Vagina (tissue), 2 donors: ENCODE measurements around the gene COL28A1. TPM values are rescaled to one million over a fixed set of nuclear protein-coding genes. Genes with fewer than 3 reads are reported as not detected.

Source experiments
- DNase-seq, 2 donors: peaks; one replicate each; pipeline ENCODE4 v3.0.0-alpha.2; 2017; ENCODE audit errors: extremely low spot score in 2 of 2
- H3K27ac ChIP-seq: fragments of 200-600 bp; sonication (generic); one replicate; pipeline ENCODE4 v1.5.1; 2019
- H3K27me3 ChIP-seq: fragments of 200-600 bp; sonication (generic); one replicate; pipeline ENCODE4 v1.5.1; 2019
- H3K36me3 ChIP-seq, 2 donors: fragments of 200-600 bp; sonication (generic); one replicate each; pipeline ENCODE4 v1.5.1; 2017 to 2019
- H3K4me1 ChIP-seq: fragments of 200-600 bp; sonication (generic); one replicate; pipeline ENCODE4 v1.5.1; 2019
- H3K4me3 ChIP-seq, 2 donors: fragments of 200-600 bp; sonication (generic); 1 replicate in 1 of 2; 2 replicates in 1 of 2; pipeline ENCODE4 v1.5.1; 2016 to 2019
- H3K9me3 ChIP-seq: fragments of 200-600 bp; sonication (generic); one replicate; pipeline ENCODE4 v1.5.1; 2019
- CTCF ChIP-seq, 3 experiments: fragments of 450-650 bp in 2 of 3; fragments of 200-600 bp in 1 of 3; sonication (generic) in 1 of 3; IDR thresholded peaks; one replicate each; pipeline ENCODE4 v1.5.1; 2017 to 2019; ENCODE audit warnings: antibody characterized with exemption in 3 of 3, mild to moderate bottlenecking in 2 of 3, moderate library complexity in 2 of 3
- POLR2A ChIP-seq, 2 donors: fragments of 450-650 bp; IDR thresholded peaks; one replicate each; pipeline ENCODE4 v1.6.1; 2017; ENCODE audit warnings: antibody characterized with exemption in 2 of 2, mild to moderate bottlenecking in 2 of 2, moderate library complexity in 2 of 2
- POLR2AphosphoS5 ChIP-seq, 2 donors: sonication (generic); formaldehyde crosslinking; IDR thresholded peaks; one replicate each; pipeline ENCODE4 v1.9.0; 2017; ENCODE audit warnings: antibody characterized with exemption in 2 of 2, mild to moderate bottlenecking in 2 of 2, low read depth in 1 of 2; ENCODE audit not compliant: insufficient read depth in 1 of 2
- intact Hi-C: fragments of 100-400 bp; cut with DNase I; formaldehyde crosslinking; loops from one replicate; pipeline ENCODE4 v1.15.1; 2023
- total RNA-seq: library from RNA; depleted of rRNA; stranded (reverse); fragments of >200 nt; gene quantifications from one replicate; pipeline ENCODE4 v1.2.3, GENCODE V29; 2016

The COL28A1 gene
- total RNA-seq, 1 donor from 2014 or later = 5.4 TPM

GRCh38 chr7:7349156-7349555 lies 186.5 kb downstream of the COL28A1 start:
- intact Hi-C loops = no loop called here
- TF ChIP-seq CTCF (IDR thresholded peaks at IDR 0.05) (no peak), POLR2AphosphoS5 (IDR thresholded peaks at IDR 0.05; ENCODE audit: insufficient read depth in 1 of 2, low read depth in 1 of 2) (no peak), POLR2A (IDR thresholded peaks at IDR 0.05) (no peak)
- no peak overlapping the region for H3K27ac ChIP-seq
- no peaks in the 10 kb centered on the region for H3K36me3 ChIP-seq
- H3K9me3 ChIP-seq = no peaks in the 10 kb centered on the region
- H3K4me3 ChIP-seq = no peak overlapping the region
- H3K27me3 ChIP-seq = no peaks in the 10 kb centered on the region
- no peak for DNase-seq
- H3K4me1 ChIP-seq = no peaks in the 10 kb centered on the region

- no peak overlapping the region for H3K27ac ChIP-seq
- H3K36me3 ChIP-seq = no peaks in the 10 kb centered on the region
- no peaks in the 10 kb centered on the region for H3K27me3 ChIP-seq
- no peak overlapping the region for H3K4me3 ChIP-seq
- H3K4me1 ChIP-seq = no peaks in the 10 kb centered on the region
- no peak for TF ChIP-seq POLR2A (IDR thresholded peaks at IDR 0.05)
- no peak for TF ChIP-seq CTCF (IDR thresholded peaks at IDR 0.05)
- TF ChIP-seq POLR2AphosphoS5 (IDR thresholded peaks at IDR 0.05; ENCODE audit: insufficient read depth in 1 of 2, low read depth in 1 of 2) = no peak
- no peaks in the 10 kb centered on the region for H3K9me3 ChIP-seq
- intact Hi-C loops = no loop called here
- no peak for DNase-seq
Observed at GRCh38 chr7:7347045-7347444, 188.6 kb downstream of the COL28A1 start.

GRCh38 chr7:7344583-7344982 lies 191.1 kb downstream of the COL28A1 start:
- Histone ChIP-seq H3K4me1 (no peaks in the 10 kb centered on the region), H3K36me3 (no peaks in the 10 kb centered on the region), H3K9me3 (no peaks in the 10 kb centered on the region), H3K27ac (no peak overlapping the region), H3K4me3 (no peak overlapping the region), H3K27me3 (no peaks in the 10 kb centered on the region)
- intact Hi-C loops = no loop called here
- no peak for DNase-seq
- TF ChIP-seq CTCF (IDR thresholded peaks at IDR 0.05) (no peak), POLR2AphosphoS5 (IDR thresholded peaks at IDR 0.05; ENCODE audit: insufficient read depth in 1 of 2, low read depth in 1 of 2) (no peak), POLR2A (IDR thresholded peaks at IDR 0.05) (no peak)

GRCh38 chr7:7335909-7336308 lies 199.8 kb downstream of the COL28A1 start:
- no peak for DNase-seq
- no peaks in the 10 kb centered on the region for H3K9me3 ChIP-seq
- intact Hi-C loops = no loop called here
- H3K27ac ChIP-seq = no peak overlapping the region
- no peaks in the 10 kb centered on the region for H3K4me1 ChIP-seq
- no peaks in the 10 kb centered on the region for H3K27me3 ChIP-seq
- no peak overlapping the region for H3K4me3 ChIP-seq
- no peak for TF ChIP-seq POLR2A (IDR thresholded peaks at IDR 0.05)
- H3K36me3 ChIP-seq = no peaks in the 10 kb centered on the region

- TF ChIP-seq POLR2A (IDR thresholded peaks at IDR 0.05) (no peak), POLR2AphosphoS5 (IDR thresholded peaks at IDR 0.05; ENCODE audit: insufficient read depth in 1 of 2, low read depth in 1 of 2) (no peak), CTCF (IDR thresholded peaks at IDR 0.05) (no peak)
- no peak overlapping the region for H3K4me3 ChIP-seq
- no peaks in the 10 kb centered on the region for H3K9me3 ChIP-seq
- H3K27ac ChIP-seq = no peak overlapping the region
- intact Hi-C loops = no loop called here
- no peaks in the 10 kb centered on the region for H3K27me3 ChIP-seq
- H3K36me3 ChIP-seq = no peaks in the 10 kb centered on the region
- DNase-seq = no peak
- no peaks in the 10 kb centered on the region for H3K4me1 ChIP-seq
Observed at GRCh38 chr7:7335215-7335614, 200.5 kb downstream of the COL28A1 start.

- Histone ChIP-seq H3K4me1 (no peaks in the 10 kb centered on the region), H3K27me3 (no peaks in the 10 kb centered on the region), H3K36me3 (no peaks in the 10 kb centered on the region), H3K4me3 (no peak overlapping the region), H3K9me3 (no peaks in the 10 kb centered on the region), H3K27ac (no peak overlapping the region)
- intact Hi-C loops = no loop called here
- TF ChIP-seq POLR2A (IDR thresholded peaks at IDR 0.05) = no peak
- TF ChIP-seq POLR2AphosphoS5 (IDR thresholded peaks at IDR 0.05; ENCODE audit: insufficient read depth in 1 of 2, low read depth in 1 of 2) = no peak
- no peak for TF ChIP-seq CTCF (IDR thresholded peaks at IDR 0.05)
- no peak for DNase-seq
Observed at GRCh38 chr7:7333610-7334009, 202.1 kb downstream of the COL28A1 start.
